ENCODE data around the gene GATA1. TPM values are rescaled to one million over a fixed set of nuclear protein-coding genes. Genes with fewer than 3 reads are reported as not detected.

Gene GATA1
- polyA plus RNA-seq, 1 of the 3 experiments (the other 2 are of a cell fraction) = not detected

DNA sequence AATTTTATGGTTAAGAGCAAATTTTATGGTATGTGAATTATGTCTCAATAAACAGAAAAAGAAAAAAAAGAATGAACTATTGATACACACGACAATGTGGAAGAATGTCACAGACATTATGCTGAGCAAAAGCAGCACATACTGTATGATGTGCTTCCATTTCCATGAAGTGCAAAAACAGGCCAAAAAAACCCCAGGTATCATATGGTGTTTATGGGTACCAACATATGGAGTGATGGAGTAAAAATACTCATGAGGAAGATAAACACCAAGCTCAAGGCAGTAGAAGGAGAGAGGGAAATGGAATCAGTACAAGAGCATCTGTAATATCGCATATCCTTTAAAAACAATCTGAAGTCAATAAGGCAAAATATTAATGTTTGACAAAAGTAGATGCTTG is 4.2 kb upstream of the GATA1 start (continued):
- TF ChIP-seq SIN3A (IDR thresholded peaks at IDR 0.05; ENCODE audit: borderline replicate concordance, low read depth, low read length) (no peak), FOXM1 (IDR thresholded peaks at IDR 0.05; ENCODE audit: low read depth) (no peak), FOXJ3 (CRISPR knock-in tag; IDR thresholded peaks at IDR 0.05) (no peak)

DNA sequence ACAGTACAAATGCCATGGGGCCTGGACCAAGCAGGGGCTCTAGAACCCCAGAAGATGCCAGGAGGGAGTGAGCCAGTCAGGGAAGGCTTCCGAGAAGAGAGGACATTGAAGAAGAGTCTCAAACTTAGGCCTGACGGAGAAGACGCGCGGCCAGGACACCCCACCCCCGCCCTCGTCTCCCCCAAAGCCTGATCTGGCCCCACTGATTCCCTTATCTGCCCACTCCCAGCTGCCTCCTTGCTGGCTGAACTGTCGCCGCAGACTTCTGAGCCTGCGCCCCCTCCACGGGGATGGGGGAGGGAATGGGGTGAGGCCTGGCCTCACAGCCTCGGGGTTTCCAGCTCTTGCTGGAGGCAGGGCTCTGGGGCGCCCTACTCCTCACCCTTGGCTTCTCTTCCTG is 3.6 kb upstream of the GATA1 start:
- no peak for DNase-seq
- WGBS (ENCODE audit: low lambda C conversion rate) = 49% methylated on average over 8 of the region's 13 CpGs
- Histone ChIP-seq H3K4me3 (ENCODE audit: low read depth in 2 of 2, low read length in 1 of 2) (no peak overlapping the region), H3K9ac (no peak overlapping the region), H3K9me2 (no peaks in the 10 kb centered on the region), H2AFZ (ENCODE audit: low read depth) (no peak overlapping the region), H3F3A (replicated peaks; ENCODE audit: insufficient read depth) (no peaks in the 10 kb centered on the region), H3K4me1 (ENCODE audit: control insufficient read depth in 1 of 2, insufficient read depth in 2 of 2, low read depth in 1 of 2, low read length in 1 of 2) (no peaks in the 10 kb centered on the region), H3K36me3 (replicated peaks in 1 of 2; ENCODE audit: control insufficient read depth in 1 of 2, insufficient read depth in 2 of 2, low read length in 1 of 2) (no peaks in the 10 kb centered on the region), H4K20me1 (ENCODE audit: insufficient read depth) (no peaks in the 10 kb centered on the region), H3K27me3 (ENCODE audit: insufficient read depth) (peaks cover 14% of the 10 kb centered on the region; the same call in 1 of the 2 replicates), H3K27ac (ENCODE audit: low read depth in 2 of 2, low read length in 1 of 2) (no peak overlapping the region), H3K9me3 (no peaks in the 10 kb centered on the region), H3K79me2 (ENCODE audit: insufficient read depth) (no peaks in the 10 kb centered on the region), H3K4me2 (no peak overlapping the region)
- TF ChIP-seq TEAD4 (IDR thresholded peaks at IDR 0.05; ENCODE audit: borderline replicate concordance, insufficient read depth) = no peak
- TF ChIP-seq FOSL2 (IDR thresholded peaks at IDR 0.05; ENCODE audit: borderline replicate concordance, low read depth) = no peak
- TF ChIP-seq, protein P1, sequence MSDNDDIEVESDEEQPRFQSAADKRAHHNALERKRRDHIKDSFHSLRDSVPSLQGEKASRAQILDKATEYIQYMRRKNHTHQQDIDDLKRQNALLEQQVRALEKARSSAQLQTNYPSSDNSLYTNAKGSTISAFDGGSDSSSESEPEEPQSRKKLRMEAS (IDR thresholded peaks at IDR 0.05; ENCODE audit: low read depth) = no peak
- no peak for TF ChIP-seq RAD21 (IDR thresholded peaks at IDR 0.05; ENCODE audit: low read length)
- no peak for TF ChIP-seq MXI1 (IDR thresholded peaks at IDR 0.05; ENCODE audit: low read depth, low read length)
- TF ChIP-seq, protein P2, sequence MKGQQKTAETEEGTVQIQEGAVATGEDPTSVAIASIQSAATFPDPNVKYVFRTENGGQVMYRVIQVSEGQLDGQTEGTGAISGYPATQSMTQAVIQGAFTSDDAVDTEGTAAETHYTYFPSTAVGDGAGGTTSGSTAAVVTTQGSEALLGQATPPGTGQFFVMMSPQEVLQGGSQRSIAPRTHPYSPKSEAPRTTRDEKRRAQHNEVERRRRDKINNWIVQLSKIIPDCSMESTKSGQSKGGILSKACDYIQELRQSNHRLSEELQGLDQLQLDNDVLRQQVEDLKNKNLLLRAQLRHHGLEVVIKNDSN (IDR thresholded peaks at IDR 0.05; ENCODE audit: borderline replicate concordance, low read depth) = no peak
- no peak for TF ChIP-seq ELF1 (IDR thresholded peaks at IDR 0.05)
- TF ChIP-seq, protein P3, sequence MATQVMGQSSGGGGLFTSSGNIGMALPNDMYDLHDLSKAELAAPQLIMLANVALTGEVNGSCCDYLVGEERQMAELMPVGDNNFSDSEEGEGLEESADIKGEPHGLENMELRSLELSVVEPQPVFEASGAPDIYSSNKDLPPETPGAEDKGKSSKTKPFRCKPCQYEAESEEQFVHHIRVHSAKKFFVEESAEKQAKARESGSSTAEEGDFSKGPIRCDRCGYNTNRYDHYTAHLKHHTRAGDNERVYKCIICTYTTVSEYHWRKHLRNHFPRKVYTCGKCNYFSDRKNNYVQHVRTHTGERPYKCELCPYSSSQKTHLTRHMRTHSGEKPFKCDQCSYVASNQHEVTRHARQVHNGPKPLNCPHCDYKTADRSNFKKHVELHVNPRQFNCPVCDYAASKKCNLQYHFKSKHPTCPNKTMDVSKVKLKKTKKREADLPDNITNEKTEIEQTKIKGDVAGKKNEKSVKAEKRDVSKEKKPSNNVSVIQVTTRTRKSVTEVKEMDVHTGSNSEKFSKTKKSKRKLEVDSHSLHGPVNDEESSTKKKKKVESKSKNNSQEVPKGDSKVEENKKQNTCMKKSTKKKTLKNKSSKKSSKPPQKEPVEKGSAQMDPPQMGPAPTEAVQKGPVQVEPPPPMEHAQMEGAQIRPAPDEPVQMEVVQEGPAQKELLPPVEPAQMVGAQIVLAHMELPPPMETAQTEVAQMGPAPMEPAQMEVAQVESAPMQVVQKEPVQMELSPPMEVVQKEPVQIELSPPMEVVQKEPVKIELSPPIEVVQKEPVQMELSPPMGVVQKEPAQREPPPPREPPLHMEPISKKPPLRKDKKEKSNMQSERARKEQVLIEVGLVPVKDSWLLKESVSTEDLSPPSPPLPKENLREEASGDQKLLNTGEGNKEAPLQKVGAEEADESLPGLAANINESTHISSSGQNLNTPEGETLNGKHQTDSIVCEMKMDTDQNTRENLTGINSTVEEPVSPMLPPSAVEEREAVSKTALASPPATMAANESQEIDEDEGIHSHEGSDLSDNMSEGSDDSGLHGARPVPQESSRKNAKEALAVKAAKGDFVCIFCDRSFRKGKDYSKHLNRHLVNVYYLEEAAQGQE (IDR thresholded peaks at IDR 0.05; ENCODE audit: low read depth, low read length) = no peak
- TF ChIP-seq JUND (IDR thresholded peaks at IDR 0.05) = no peak
- no peak for TF ChIP-seq FOXM1 (IDR thresholded peaks at IDR 0.05; ENCODE audit: low read depth)
- TF ChIP-seq, protein P4, sequence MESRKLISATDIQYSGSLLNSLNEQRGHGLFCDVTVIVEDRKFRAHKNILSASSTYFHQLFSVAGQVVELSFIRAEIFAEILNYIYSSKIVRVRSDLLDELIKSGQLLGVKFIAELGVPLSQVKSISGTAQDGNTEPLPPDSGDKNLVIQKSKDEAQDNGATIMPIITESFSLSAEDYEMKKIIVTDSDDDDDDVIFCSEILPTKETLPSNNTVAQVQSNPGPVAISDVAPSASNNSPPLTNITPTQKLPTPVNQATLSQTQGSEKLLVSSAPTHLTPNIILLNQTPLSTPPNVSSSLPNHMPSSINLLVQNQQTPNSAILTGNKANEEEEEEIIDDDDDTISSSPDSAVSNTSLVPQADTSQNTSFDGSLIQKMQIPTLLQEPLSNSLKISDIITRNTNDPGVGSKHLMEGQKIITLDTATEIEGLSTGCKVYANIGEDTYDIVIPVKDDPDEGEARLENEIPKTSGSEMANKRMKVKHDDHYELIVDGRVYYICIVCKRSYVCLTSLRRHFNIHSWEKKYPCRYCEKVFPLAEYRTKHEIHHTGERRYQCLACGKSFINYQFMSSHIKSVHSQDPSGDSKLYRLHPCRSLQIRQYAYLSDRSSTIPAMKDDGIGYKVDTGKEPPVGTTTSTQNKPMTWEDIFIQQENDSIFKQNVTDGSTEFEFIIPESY (IDR thresholded peaks at IDR 0.05; ENCODE audit: borderline replicate concordance, low read depth) = no peak
- CTCF ChIA-PET = no interaction called here
- POLR2A ChIA-PET = no interaction called here
